GM19023 (cell line): ENCODE data around the gene C10orf53.

ENCODE experiments used
- ATAC-seq: cut with Tn5 transposase; IDR thresholded peaks from one replicate; pipeline ENCODE4 v1.9.1; 2021; ENCODE audit warnings: mild to moderate bottlenecking, moderate library complexity; ENCODE audit not compliant: unreplicated experiment

The C10orf53 gene

DNA sequence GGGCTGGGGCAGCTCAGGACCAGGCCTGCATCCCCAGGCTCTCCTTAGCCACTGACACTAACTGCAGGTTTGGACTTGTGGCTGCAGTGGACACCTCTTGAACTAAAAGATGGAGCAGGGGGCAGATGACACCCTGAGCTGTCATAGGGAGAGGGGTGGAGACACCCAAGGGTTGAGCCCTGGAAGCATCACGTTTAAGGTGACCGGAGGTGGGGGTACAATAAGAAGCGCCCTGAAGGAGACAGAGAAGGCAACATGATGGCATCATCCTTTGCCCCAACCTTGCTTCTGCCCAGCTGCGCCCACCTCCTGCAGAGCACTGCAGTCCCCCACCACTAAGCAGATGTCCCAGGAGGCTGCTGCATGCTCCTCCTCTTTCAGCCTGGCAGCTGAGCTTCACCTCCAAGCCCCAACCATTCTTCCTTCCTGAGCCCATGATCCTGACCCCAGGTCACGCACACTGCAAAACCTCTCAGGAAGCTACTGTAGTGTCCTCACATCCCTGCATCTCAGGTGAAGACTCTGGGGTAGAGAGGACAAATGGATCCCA lies 57.2 kb downstream of the C10orf53 start:
- ATAC-seq: no peak

GRCh38 chr10:49737474-49738201 lies 58.2 kb downstream of the C10orf53 start:
- no peak for ATAC-seq

DNA sequence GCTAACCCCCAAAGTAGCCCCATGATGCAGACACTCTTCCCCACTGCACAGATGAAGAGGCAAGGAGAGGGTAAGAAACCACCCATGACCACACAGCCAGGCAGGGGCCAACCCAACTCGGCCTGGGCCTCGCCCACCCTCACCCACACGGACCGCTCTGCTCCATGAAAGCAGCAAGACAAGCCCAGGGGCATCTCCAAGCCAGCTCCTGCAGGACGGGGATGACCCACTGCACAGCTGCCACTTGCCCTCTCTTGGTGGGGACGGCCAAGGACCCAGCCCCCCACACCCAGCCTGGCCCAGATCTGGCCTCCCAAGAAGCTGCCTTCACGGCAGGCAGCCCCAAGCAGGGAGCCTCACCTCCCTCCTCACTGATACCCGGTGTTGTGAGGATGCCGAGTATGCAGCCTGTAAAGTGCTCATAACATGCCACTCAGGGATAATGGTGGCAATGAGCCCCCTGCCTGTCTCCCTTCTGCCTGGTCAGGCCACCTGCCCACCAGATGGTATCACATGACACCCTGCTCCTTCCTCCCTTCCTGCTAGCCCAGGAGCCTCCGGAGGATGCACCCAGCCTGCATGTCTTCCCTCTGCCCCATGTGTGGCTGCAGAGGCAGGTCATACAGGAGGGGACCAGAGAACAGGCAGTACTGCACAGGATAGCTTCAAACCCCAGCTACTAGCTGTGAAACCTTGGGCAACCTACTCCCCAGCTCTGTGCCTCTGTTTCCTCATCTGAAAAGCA lies 59.3 kb downstream of the C10orf53 start:
- ATAC-seq: no peak

GRCh38 chr10:49739426-49739825 lies 60.0 kb downstream of the C10orf53 start:
- no peak for ATAC-seq

- ATAC-seq: no peak
Measured at GRCh38 chr10:49740346-49741107, 61.1 kb downstream of the C10orf53 start.

DNA sequence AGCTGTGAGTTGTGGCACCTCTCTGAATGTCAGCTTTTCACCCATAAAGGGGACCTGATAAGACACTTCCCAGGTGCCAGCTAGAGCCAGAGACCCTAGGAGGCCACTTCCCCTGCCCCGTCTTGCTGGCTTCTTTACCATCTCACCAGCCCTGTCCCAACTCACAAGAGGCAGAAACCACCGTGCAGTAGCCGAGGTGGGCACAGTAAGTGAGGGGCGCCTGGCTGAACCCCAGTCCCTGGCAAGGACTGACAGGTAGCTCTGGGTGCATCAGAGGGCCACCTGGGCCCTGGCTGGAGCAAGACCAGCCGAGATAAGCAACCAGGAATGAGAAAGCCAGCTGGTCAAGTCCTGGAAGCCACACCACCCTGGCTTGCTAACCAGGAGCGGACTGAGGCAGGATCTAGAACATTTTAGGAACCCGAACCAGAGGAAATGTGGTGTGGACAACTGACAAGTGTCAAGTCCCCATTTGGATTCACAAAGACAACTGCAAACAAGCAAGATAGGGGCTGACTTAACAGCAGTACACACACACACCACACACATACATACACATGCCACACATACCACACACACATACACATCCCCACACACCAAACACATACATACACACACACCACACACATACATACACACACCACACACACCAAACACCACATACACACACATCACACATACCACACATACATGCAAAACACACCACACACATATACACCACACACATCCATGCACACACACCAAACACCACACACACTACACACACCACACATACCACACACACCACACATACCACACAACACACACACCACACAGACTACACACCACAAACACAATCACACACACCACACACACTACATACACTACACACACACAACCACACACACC lies 61.9 kb downstream of the C10orf53 start:
- no peak for ATAC-seq

DNA sequence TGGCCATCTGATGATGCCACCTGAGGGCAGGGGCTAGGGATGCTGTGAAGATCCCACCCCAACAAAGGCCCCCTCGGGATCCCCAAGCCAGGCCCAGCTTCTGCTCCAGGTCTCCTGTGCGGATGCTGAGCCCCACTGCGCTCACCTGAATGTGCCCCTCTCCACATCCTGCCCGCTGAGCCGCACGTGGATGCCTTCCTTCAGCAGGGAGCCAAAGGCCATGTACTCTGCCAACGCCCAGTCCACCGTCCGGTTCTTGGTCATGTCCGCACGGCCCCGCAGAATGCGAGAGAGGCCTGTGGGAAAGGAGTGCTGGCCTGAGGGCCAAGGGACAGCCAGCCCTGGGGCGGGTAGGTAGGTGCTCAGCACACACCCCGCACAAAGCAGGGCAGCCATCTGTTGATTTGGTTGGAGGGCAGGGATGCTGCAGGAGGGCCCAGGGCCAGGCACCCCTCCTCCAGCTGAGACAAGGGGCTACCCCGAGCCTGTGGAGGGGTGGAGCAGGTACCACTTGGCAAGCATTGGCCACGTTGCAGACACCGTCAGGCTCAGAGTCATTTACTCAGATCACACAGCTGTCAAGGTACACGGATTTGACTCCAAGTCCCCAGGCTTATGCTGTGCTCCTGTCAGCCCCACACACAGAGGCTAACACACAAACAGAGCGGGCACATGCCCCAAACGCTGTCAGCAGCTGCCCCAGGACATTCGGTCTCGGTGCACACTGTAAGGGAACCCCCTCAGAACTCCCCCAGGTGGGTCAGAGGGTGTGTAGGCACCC lies 63.4 kb downstream of the C10orf53 start:
- no peak for ATAC-seq

DNA sequence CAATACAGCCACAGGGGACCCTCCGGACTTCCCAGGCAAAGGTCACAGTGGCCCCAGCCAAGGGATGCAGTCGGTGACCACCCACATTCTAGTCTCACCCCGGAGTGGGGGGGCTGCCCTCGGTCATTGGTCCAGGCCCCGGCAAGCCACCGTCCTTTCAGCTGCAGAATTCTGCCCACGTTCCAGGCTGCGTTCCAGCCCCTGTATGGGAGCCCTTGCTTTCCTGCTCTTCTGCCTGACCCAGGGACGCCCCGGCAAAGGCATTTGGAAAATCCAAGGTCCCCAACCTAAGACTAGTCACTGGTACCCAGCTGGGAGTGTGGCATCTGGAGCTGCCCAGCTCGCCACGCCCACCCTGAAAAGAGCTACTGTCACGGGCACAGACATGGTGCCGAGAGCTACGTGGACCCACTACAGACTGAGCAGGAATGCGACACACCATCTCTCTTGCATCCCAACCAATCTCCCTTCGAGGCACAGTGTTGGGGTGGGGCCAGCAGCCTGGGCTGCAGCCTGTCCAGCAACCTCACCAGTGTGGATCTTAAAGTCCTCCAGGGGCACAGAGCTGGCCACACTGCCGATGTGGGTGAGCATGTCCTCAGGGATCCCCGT lies 64.1 kb downstream of the C10orf53 start:
- ATAC-seq: no peak

DNA sequence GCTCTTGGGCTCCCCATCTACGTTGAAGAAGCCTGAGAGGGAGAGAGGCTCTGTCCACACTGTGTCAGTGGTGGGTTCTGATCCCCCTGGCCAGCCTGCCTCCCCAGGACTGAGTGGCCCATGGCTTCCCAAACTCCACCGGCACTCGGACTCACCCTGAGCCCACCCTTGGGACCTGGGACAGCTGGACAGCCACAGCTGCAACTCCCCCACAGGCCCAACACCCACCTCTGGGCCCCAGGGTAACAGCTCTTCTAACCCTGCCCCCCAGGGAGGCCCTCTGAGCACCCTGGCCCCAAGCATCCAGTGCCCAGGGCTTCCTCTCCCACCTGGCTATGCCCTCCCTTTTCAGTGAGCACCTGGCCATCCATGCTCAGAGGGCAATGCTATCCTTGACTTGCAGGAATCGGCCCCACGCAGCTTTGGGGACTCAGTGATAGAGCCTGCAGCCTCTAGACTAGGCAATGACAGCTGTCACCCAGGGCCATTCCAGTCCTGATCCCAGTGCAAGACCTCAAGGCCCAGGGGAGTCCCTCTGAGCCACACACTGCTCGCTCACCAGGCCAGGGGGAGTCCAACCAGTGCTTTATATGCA lies 64.7 kb downstream of the C10orf53 start:
- no peak for ATAC-seq

- no peak for ATAC-seq
Measured at GRCh38 chr10:49744924-49745605, 65.6 kb downstream of the C10orf53 start.

DNA sequence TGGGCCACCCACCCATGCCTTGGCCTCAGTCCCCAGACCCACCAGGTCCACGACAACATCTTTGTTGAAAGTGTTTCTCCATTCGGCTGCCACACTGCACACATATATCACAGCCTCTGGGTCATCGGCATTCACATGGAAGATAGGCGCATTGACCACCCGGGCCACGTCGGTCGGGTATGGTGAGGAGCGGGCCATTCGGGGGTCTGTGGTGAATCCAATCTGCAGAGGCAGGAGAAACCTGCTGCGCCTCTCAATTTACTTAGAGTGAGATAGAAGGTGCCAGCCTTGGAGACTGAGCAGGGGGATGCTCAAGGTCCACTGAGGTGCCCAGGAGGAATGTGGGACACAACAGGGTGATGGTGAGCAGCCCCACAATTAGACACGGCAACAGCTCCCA lies 66.3 kb downstream of the C10orf53 start:
- ATAC-seq: no peak

GRCh38 chr10:49746626-49747302 lies 67.3 kb downstream of the C10orf53 start:
- ATAC-seq: no peak
